Ectodermal cell (in vitro differentiated cells): ENCODE data around the gene MYO5B.

Experiments used
- H3K27ac ChIP-seq: 2 replicates; pipeline ENCODE4 v1.7.0; 2013; ENCODE audit warnings: mild to moderate bottlenecking, low read depth, low read length; ENCODE audit not compliant: insufficient read depth, poor library complexity, severe bottlenecking
- H3K27me3 ChIP-seq: 2 replicates; pipeline ENCODE4 v1.7.0; 2013; ENCODE audit warnings: mild to moderate bottlenecking, low read length; ENCODE audit not compliant: insufficient read depth, control insufficient read depth, poor library complexity, severe bottlenecking
- H3K36me3 ChIP-seq: one replicate; pipeline ENCODE4 v1.7.0; 2013; ENCODE audit warnings: low read length; ENCODE audit not compliant: control insufficient read depth, insufficient read depth
- H3K4me1 ChIP-seq: one replicate; pipeline ENCODE4 v1.7.0; 2013; ENCODE audit warnings: low read length; ENCODE audit not compliant: control insufficient read depth, insufficient read depth
- H3K4me3 ChIP-seq: 2 replicates; pipeline ENCODE4 v1.7.0; 2013; ENCODE audit warnings: low read depth, low read length, control low read depth; ENCODE audit not compliant: insufficient read depth
- H3K9me3 ChIP-seq: 2 replicates; pipeline ENCODE4 v1.7.0; 2013; ENCODE audit warnings: mild to moderate bottlenecking, low read length, moderate library complexity; ENCODE audit not compliant: control insufficient read depth
- WGBS, 2 experiments: methylation state at CpG; one replicate each; pipeline ENCODE4 v1.1.7; 2013; ENCODE audit warnings: missing lambda C conversion rate in 2 of 2; 5-methylcytosine and 5-hydroxymethylcytosine counted together

The MYO5B gene

DNA sequence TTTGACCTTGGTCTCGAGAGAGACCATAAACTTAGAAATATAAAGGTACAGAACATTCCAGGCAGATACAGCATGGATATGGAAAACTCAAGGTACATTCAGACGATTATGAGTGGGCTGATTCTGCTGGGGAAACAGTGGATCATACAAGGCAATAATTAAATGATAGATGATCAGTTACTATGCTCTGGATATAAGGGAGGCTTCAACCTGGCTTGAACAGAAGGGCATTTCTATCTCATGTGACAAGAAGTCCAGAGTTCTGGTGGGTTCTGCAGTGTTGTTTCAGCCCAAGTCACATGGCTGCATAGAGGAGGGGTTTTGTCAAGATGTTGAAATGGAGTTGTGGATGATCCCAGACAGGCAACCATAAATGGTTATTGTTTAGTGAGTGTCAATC is 23.5 kb downstream of the MYO5B start:
- Histone ChIP-seq H3K9me3 (no peaks in the 10 kb centered on the region), H3K4me3 (no peak overlapping the region), H3K4me1 (peaks cover 14% of the 10 kb centered on the region), H3K27ac (no peak overlapping the region), H3K36me3 (no peaks in the 10 kb centered on the region), H3K27me3 (no peaks in the 10 kb centered on the region)
- WGBS, 2 experiments: 91 to 92% methylated on average over 2 of the region's 2 CpGs

- Histone ChIP-seq H3K9me3 (no peaks in the 10 kb centered on the region), H3K27ac (no peak overlapping the region), H3K4me3 (no peak overlapping the region), H3K4me1 (peaks cover 14% of the 10 kb centered on the region), H3K36me3 (no peaks in the 10 kb centered on the region), H3K27me3 (no peaks in the 10 kb centered on the region)
- WGBS, 2 experiments: 83 to 85% methylated on average over 5 of the region's 5 CpGs
These were observed 24.9 kb downstream of the MYO5B start for GRCh38 chr18:50170004-50170403.

DNA sequence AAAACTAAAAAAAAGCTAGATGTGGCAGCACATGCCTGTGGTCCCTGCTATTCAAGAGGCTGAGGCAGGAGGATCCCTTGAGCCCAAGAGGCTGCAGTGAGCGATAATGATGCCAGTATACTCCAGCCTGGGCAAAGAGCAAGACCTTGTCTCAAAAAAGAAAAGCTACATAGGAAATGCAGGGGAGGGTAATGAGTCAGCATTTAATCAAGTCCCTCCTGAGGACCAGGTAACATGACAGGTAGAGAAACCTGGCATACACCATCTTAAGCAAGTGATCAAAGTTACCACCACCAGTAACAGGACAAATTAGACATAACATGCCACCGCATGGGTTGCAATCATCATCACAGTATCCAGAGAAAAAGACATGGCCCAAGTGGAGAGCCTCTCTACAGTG is 25.8 kb downstream of the MYO5B start:
- 95% methylated on average over 2 of the region's 2 CpGs for WGBS, 2 experiments
- no peaks in the 10 kb centered on the region for H3K9me3 ChIP-seq
- H3K4me1 ChIP-seq: peaks cover 14% of the 10 kb centered on the region
- no peaks in the 10 kb centered on the region for H3K36me3 ChIP-seq
- no peak overlapping the region for H3K4me3 ChIP-seq
- no peak overlapping the region for H3K27ac ChIP-seq
- H3K27me3 ChIP-seq: no peaks in the 10 kb centered on the region

DNA sequence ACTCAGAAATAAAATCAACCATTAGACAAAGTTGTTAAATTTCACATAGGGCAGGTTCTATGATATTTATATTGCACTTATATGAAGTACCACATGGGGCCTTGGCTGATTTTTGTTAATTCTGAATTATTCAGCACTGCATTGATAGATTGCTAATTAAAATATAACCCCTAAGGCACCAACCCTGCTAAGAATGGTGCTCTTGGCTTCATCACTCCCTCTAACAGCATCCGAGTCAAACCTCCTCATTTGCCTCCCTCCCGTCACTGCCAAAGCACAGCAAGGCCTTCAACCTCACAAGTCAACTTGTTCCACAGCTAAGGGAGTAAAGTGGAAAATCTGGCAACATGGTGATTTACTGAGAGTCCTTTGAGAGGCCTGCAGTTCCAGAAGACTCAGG is 27.0 kb downstream of the MYO5B start:
- WGBS, 2 experiments: 70 to 79% methylated on average over 2 of the region's 2 CpGs
- H3K4me1 ChIP-seq: peaks cover 14% of the 10 kb centered on the region
- no peaks in the 10 kb centered on the region for H3K9me3 ChIP-seq
- no peaks in the 10 kb centered on the region for H3K36me3 ChIP-seq
- no peak overlapping the region for H3K4me3 ChIP-seq
- no peaks in the 10 kb centered on the region for H3K27me3 ChIP-seq
- no peak overlapping the region for H3K27ac ChIP-seq

- Histone ChIP-seq H3K27ac (no peak overlapping the region), H3K4me3 (no peak overlapping the region), H3K4me1 (peaks cover 14% of the 10 kb centered on the region), H3K27me3 (no peaks in the 10 kb centered on the region), H3K36me3 (no peaks in the 10 kb centered on the region), H3K9me3 (no peaks in the 10 kb centered on the region)
- 79 to 80% methylated on average over 3 of the region's 3 CpGs for WGBS, 2 experiments
These were observed 28.0 kb downstream of the MYO5B start for GRCh38 chr18:50166901-50167300.

- WGBS, 2 experiments: 66 to 73% methylated on average over 1 of the region's 1 CpG
- H3K4me3 ChIP-seq: no peak overlapping the region
- no peaks in the 10 kb centered on the region for H3K27me3 ChIP-seq
- H3K9me3 ChIP-seq: no peaks in the 10 kb centered on the region
- H3K27ac ChIP-seq: no peak overlapping the region
- H3K36me3 ChIP-seq: no peaks in the 10 kb centered on the region
- peaks cover 14% of the 10 kb centered on the region for H3K4me1 ChIP-seq
These were observed 31.4 kb downstream of the MYO5B start for GRCh38 chr18:50163505-50163904.

DNA sequence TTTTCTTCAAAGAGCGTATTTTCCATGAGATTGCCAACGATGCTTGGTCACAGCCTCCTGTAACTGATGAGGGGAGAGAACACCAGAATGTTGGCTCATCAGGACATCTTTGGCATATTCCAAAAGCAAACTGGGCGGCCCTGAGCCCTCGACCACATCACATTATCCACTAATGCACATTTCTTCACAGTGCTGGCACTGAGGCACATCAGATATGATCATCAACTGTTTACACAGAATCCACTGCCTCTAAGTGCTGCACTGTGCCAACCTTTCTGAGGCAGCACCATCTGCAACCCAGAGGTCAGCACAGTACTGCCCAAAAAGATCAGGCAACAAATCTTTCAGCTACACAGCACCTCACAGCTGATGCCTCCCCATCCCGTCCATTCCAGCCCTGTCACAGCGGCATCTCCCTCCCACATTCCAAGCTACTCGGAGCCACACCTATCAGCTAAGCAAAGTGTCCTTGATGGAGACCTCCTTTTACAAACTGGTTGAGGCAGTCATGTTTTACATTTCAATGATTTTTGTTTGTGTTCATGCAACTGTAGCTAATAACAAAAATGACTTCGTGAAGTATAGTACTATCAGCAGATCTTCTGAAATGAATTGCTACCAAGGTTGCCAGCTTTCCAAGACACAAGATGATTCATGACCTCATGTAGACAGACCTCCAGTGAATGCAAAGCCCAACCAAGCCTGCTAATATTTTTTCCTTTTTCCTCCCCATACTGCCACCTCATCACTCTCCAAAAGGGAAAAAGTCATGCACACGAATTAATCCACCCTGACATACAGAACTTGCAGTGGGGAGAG is 32.3 kb downstream of the MYO5B start:
- H3K27ac ChIP-seq: no peak overlapping the region
- H3K9me3 ChIP-seq: no peaks in the 10 kb centered on the region
- no peak overlapping the region for H3K4me3 ChIP-seq
- no peaks in the 10 kb centered on the region for H3K27me3 ChIP-seq
- 77 to 78% methylated on average over 9 of the region's 9 CpGs for WGBS, 2 experiments
- peaks cover 6% of the 10 kb centered on the region for H3K4me1 ChIP-seq
- no peaks in the 10 kb centered on the region for H3K36me3 ChIP-seq

DNA sequence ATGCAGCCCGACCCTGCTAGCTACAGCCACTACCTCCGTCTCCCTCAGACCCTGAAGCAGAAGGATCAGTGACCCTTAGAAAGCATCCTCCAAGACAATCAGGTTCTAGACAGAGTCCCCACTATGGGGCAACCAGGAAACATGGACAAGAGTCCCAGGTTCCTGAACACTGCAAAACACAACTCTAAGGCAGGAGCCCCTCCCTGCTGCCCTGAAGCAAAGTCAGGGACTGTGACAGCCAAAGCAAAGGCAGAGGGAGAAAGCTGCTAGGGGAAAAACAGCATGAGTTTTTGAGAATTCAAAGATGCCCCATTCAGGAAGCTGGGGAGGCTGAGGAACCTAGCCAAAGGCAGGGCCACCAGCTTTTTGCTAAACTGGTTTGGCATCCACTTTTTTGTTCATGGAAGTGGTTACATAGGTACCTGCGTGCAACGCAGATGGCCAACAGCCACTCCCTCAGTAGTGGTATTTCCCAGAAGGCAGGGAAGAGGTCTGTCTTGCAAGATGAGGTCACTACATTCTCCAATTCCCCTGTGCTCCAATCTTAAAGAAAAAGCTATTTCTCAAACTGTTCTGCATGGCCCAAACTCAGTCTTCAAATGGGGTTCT is 33.2 kb downstream of the MYO5B start:
- 87 to 92% methylated on average over 4 of the region's 4 CpGs for WGBS, 2 experiments
- no peaks in the 10 kb centered on the region for H3K27me3 ChIP-seq
- H3K4me3 ChIP-seq: no peak overlapping the region
- no peaks in the 10 kb centered on the region for H3K4me1 ChIP-seq
- H3K27ac ChIP-seq: no peak overlapping the region
- H3K9me3 ChIP-seq: no peaks in the 10 kb centered on the region
- no peaks in the 10 kb centered on the region for H3K36me3 ChIP-seq

GRCh38 chr18:50159654-50160046 is 35.3 kb downstream of the MYO5B start:
- no peak overlapping the region for H3K27ac ChIP-seq
- no peak overlapping the region for H3K4me3 ChIP-seq
- no peaks in the 10 kb centered on the region for H3K27me3 ChIP-seq
- no peaks in the 10 kb centered on the region for H3K4me1 ChIP-seq
- H3K36me3 ChIP-seq: no peaks in the 10 kb centered on the region
- WGBS, 2 experiments: 91 to 94% methylated on average over 10 of the region's 10 CpGs
- H3K9me3 ChIP-seq: no peaks in the 10 kb centered on the region

GRCh38 chr18:50158866-50159653 is 35.9 kb downstream of the MYO5B start:
- 86 to 89% methylated on average over 9 of the region's 9 CpGs for WGBS, 2 experiments
- Histone ChIP-seq H3K27me3 (no peaks in the 10 kb centered on the region), H3K4me3 (no peak overlapping the region), H3K27ac (no peak overlapping the region), H3K9me3 (no peaks in the 10 kb centered on the region), H3K4me1 (no peaks in the 10 kb centered on the region), H3K36me3 (no peaks in the 10 kb centered on the region)
